ENCODE data around the gene GRM1.

GRCh38 chr6:146354451-146354850 lies 325.6 kb downstream of the GRM1 start:
- TF ChIP-seq, protein P1, sequence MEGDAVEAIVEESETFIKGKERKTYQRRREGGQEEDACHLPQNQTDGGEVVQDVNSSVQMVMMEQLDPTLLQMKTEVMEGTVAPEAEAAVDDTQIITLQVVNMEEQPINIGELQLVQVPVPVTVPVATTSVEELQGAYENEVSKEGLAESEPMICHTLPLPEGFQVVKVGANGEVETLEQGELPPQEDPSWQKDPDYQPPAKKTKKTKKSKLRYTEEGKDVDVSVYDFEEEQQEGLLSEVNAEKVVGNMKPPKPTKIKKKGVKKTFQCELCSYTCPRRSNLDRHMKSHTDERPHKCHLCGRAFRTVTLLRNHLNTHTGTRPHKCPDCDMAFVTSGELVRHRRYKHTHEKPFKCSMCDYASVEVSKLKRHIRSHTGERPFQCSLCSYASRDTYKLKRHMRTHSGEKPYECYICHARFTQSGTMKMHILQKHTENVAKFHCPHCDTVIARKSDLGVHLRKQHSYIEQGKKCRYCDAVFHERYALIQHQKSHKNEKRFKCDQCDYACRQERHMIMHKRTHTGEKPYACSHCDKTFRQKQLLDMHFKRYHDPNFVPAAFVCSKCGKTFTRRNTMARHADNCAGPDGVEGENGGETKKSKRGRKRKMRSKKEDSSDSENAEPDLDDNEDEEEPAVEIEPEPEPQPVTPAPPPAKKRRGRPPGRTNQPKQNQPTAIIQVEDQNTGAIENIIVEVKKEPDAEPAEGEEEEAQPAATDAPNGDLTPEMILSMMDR (IDR thresholded peaks at IDR 0.05), result no peak
- no peak for TF ChIP-seq EP300 (IDR thresholded peaks at IDR 0.05)
